MCF 10A (cell line): ENCODE data around the gene OCIAD2. TPM values are rescaled to one million over a fixed set of nuclear protein-coding genes. Genes with fewer than 3 reads are reported as not detected.
A peak's percentile ranks its signal among the peaks of the same experiment; 100 is the strongest.
"Not testable (repeated sequence)": the region's sequence is repeated elsewhere in the genome, so short reads cannot be mapped to it uniquely, and the experiment has no call there.

ENCODE experiments used
- BruUV-seq: library from RNA; stranded (reverse); fragments of 400-500 nt; replicated peaks from 2 replicates; lab custom pipeline; 2021; lab: Mats Ljungman, UMichigan
- CTCF ChIA-PET: fragments of 300-600 bp; sonication (Branson Sonifier 250); formaldehyde crosslinking; extraction: SDS; loops from one replicate; lab custom pipeline; 2021; ENCODE audit warnings: antibody characterized with exemption, inconsistent platforms; lab: Yijun Ruan, JAX
- POLR2A ChIA-PET: fragments of 300-600, 350-650 bp; sonication (Branson Sonifier 250); formaldehyde crosslinking; extraction: SDS; loops from one replicate; lab custom pipeline; 2020; ENCODE audit warnings: antibody characterized with exemption, inconsistent platforms; lab: Yijun Ruan, JAX
- DNase-seq: peaks from one replicate; pipeline ENCODE4 v3.0.0-alpha.2; 2018; ENCODE audit not compliant: unreplicated experiment
- H3K27ac Mint-ChIP-seq: one replicate; pipeline ENCODE4 v1.8.0; 2022; ENCODE audit warnings: mild to moderate bottlenecking, low read depth, mixed read lengths; ENCODE audit not compliant: unreplicated experiment
- H3K27me3 Mint-ChIP-seq: one replicate; pipeline ENCODE4 v1.8.0; 2022; ENCODE audit warnings: mixed read lengths; ENCODE audit not compliant: insufficient read depth, unreplicated experiment
- H3K36me3 Mint-ChIP-seq: one replicate; pipeline ENCODE4 v1.8.0; 2022; ENCODE audit warnings: mild to moderate bottlenecking, moderate library complexity, mixed read lengths; ENCODE audit not compliant: insufficient read depth, unreplicated experiment
- H3K4me1 Mint-ChIP-seq: one replicate; pipeline ENCODE4 v1.8.0; 2022; ENCODE audit warnings: mixed read lengths; ENCODE audit not compliant: insufficient read depth, unreplicated experiment
- H3K4me3 Mint-ChIP-seq: one replicate; pipeline ENCODE4 v1.8.0; 2022; ENCODE audit warnings: mild to moderate bottlenecking, moderate library complexity, mixed read lengths; ENCODE audit not compliant: unreplicated experiment
- H3K9me3 Mint-ChIP-seq: one replicate; pipeline ENCODE4 v1.8.0; 2022; ENCODE audit warnings: mixed read lengths; ENCODE audit not compliant: unreplicated experiment
- CTCF ChIP-seq: fragments of 200-600 bp; IDR thresholded peaks from one replicate; pipeline ENCODE4 v1.8.0; 2022; ENCODE audit warnings: antibody characterized with exemption, mild to moderate bottlenecking; ENCODE audit not compliant: unreplicated experiment
- intact Hi-C: fragments of 100-400 bp; cut with micrococcal nuclease; formaldehyde crosslinking; loops from 2 replicates; pipeline ENCODE4 v1.14.1; 2022
- total RNA-seq: library from RNA; stranded (reverse); gene quantifications from 2 replicates; pipeline ENCODE4 v1.2.3, GENCODE V29; 2022

The OCIAD2 gene
- total RNA-seq, 1 experiment from 2014 or later, result 94.1 TPM

- Mint-ChIP-seq H3K27me3 (no peaks in the 10 kb centered on the region), H3K36me3 (peaks cover 77% of the 10 kb centered on the region), H3K4me3 (no peak overlapping the region), H3K27ac (no peak overlapping the region), H3K4me1 (peaks cover 6% of the 10 kb centered on the region), H3K9me3 (no peaks in the 10 kb centered on the region)
- no TSS peak for BruUV-seq
- ChIA-PET CTCF (no interaction called here), POLR2A (no interaction called here)
- intact Hi-C loops, result loop anchor here (5.0 kb wide), 1 partner anchor 109 kb away; no protein-coding TSS in a partner anchor
- TF ChIP-seq CTCF, result no peak
- DNase-seq, result no peak
These were observed 52.8 kb downstream of the OCIAD2 start for GRCh38 chr4:48853604-48854394.

- no peaks in the 10 kb centered on the region for H3K27me3 Mint-ChIP-seq
- TF ChIP-seq CTCF, result no peak
- peaks cover 6% of the 10 kb centered on the region for H3K4me1 Mint-ChIP-seq
- ChIA-PET CTCF (interaction anchor here (0.7 kb wide), 1 partner anchor 93 kb away, joined by 3 read pairs; no protein-coding TSS in a partner anchor), POLR2A (interaction anchor here (0.8 to 1.4 kb wide), 4 partner anchors 9 to 71 kb away, joined by 3 to 6 read pairs (median 3); partner anchors contain the start of gene FRYL)
- intact Hi-C loops, result loop anchor here (5.0 kb wide), 1 partner anchor 111 kb away; no protein-coding TSS in a partner anchor
- no peak for DNase-seq
- H3K9me3 Mint-ChIP-seq, result no peaks in the 10 kb centered on the region
- no peak overlapping the region for H3K4me3 Mint-ChIP-seq
- no peak overlapping the region for H3K27ac Mint-ChIP-seq
- BruUV-seq, result no TSS peak
- peaks cover 72% of the 10 kb centered on the region for H3K36me3 Mint-ChIP-seq
These were observed 54.9 kb downstream of the OCIAD2 start for GRCh38 chr4:48851651-48852050.

- POLR2A ChIA-PET, result interaction anchor here (0.6 to 1.7 kb wide), 5 partner anchors 16 to 271 kb away, joined by 3 to 4 read pairs (median 3); partner anchors contain the start of gene OCIAD1
- DNase-seq, H3K9me3 Mint-ChIP-seq, H3K4me3 Mint-ChIP-seq, H3K4me1 Mint-ChIP-seq, intact Hi-C loops, H3K27ac Mint-ChIP-seq, H3K27me3 Mint-ChIP-seq: not testable (repeated sequence)
- CTCF ChIA-PET, result interaction anchor here (1.1 to 1.7 kb wide), 2 partner anchors 114 to 270 kb away, joined by 3 to 4 read pairs; no protein-coding TSS in a partner anchor
- BruUV-seq, result TSS peak; percentile 5
- peaks cover 80% of the 10 kb centered on the region for H3K36me3 Mint-ChIP-seq
These were observed 57.8 kb downstream of the OCIAD2 start for GRCh38 chr4:48848799-48849198.

GRCh38 chr4:48844843-48845242 lies 61.7 kb downstream of the OCIAD2 start:
- no peak overlapping the region for H3K4me3 Mint-ChIP-seq
- H3K36me3 Mint-ChIP-seq, result peaks cover 81% of the 10 kb centered on the region
- POLR2A ChIA-PET, result interaction anchor here (0.6 to 0.9 kb wide), 3 partner anchors 8 to 397 kb away, joined by 3 read pairs; no protein-coding TSS in a partner anchor

More at GRCh38 chr4:48844843-48845242, 61.7 kb downstream of the OCIAD2 start:
- Mint-ChIP-seq H3K27me3 (no peaks in the 10 kb centered on the region), H3K27ac (peak overlapping the region; percentile 64), H3K9me3 (no peaks in the 10 kb centered on the region), H3K4me1 (peaks cover 10% of the 10 kb centered on the region)
- DNase-seq, result no peak
- BruUV-seq, result no TSS peak
- no peak for TF ChIP-seq CTCF
- CTCF ChIA-PET, result interaction anchor here (1.2 kb wide), 1 partner anchor 59 kb away, joined by 3 read pairs; no protein-coding TSS in a partner anchor
- intact Hi-C loops, result no loop called here
